ENCODE results near the gene KIF5A. TPM values are rescaled to one million over a fixed set of nuclear protein-coding genes. Genes with fewer than 3 reads are reported as not detected.

The KIF5A gene
- total RNA-seq, 2 experiments from 2014 or later: 1.9 to 2.1 TPM

GRCh38 chr12:57547288-57548012 lies 2.4 kb upstream of the KIF5A start:
- DNase-seq (no peak), ATAC-seq (no peak)
- H3K36me3 Mint-ChIP-seq: peaks cover 7% of the 10 kb centered on the region
- peak overlapping the region; percentile 96 for H3K27ac Mint-ChIP-seq
- peak overlapping the region; percentile 100 for H3K4me3 Mint-ChIP-seq
- no peaks in the 10 kb centered on the region for H3K9me3 Mint-ChIP-seq (ENCODE audit: low read depth)
- H3K4me1 Mint-ChIP-seq: peaks cover 59% of the 10 kb centered on the region
- CTCF ChIA-PET: interaction anchor here (0.6 to 3.1 kb wide), 14 partner anchors 9 to 194 kb away, joined by 3 to 13 read pairs (median 4); partner anchors contain the start of genes DDIT3 and OS9
- H3K27me3 Mint-ChIP-seq: peaks cover 11% of the 10 kb centered on the region

- Mint-ChIP-seq H3K36me3 (peaks cover 7% of the 10 kb centered on the region), H3K9me3 (ENCODE audit: low read depth) (no peaks in the 10 kb centered on the region), H3K4me3 (no peak overlapping the region), H3K4me1 (peaks cover 63% of the 10 kb centered on the region), H3K27ac (no peak overlapping the region), H3K27me3 (peaks cover 11% of the 10 kb centered on the region)
- CTCF ChIA-PET: no interaction called here
- ATAC-seq (no peak), DNase-seq (no peak)
Observed at GRCh38 chr12:57548013-57548315, 1.9 kb upstream of the KIF5A start.

GRCh38 chr12:57548488-57548887 lies 1.4 kb upstream of the KIF5A start:
- Mint-ChIP-seq H3K27ac (no peak overlapping the region), H3K4me1 (peaks cover 64% of the 10 kb centered on the region), H3K9me3 (ENCODE audit: low read depth) (no peaks in the 10 kb centered on the region), H3K27me3 (peaks cover 11% of the 10 kb centered on the region), H3K36me3 (peaks cover 6% of the 10 kb centered on the region), H3K4me3 (no peak overlapping the region)
- no peak for DNase-seq
- ATAC-seq: no peak
- CTCF ChIA-PET: interaction anchor here (1.2 kb wide), 1 partner anchor 90 kb away, joined by 4 read pairs; no protein-coding TSS in a partner anchor

GRCh38 chr12:57549203-57549908 lies 488 bp upstream of the KIF5A start:
- no peaks in the 10 kb centered on the region for H3K9me3 Mint-ChIP-seq (ENCODE audit: low read depth)
- ATAC-seq: no peak
- CTCF ChIA-PET: interaction anchor here (1.2 kb wide), 1 partner anchor 91 kb away, joined by 4 read pairs; no protein-coding TSS in a partner anchor
- peaks cover 11% of the 10 kb centered on the region for H3K27me3 Mint-ChIP-seq
- peak overlapping the region; percentile 72 for H3K4me3 Mint-ChIP-seq
- H3K36me3 Mint-ChIP-seq: peaks cover 6% of the 10 kb centered on the region
- H3K27ac Mint-ChIP-seq: no peak overlapping the region
- no peak for DNase-seq
- H3K4me1 Mint-ChIP-seq: peaks cover 58% of the 10 kb centered on the region

GRCh38 chr12:57550641-57551549 lies 1.1 kb downstream of the KIF5A start:
- H3K4me1 Mint-ChIP-seq: peaks cover 46% of the 10 kb centered on the region
- DNase-seq (no peak), ATAC-seq (no peak)
- H3K36me3 Mint-ChIP-seq: peaks cover 2% of the 10 kb centered on the region
- H3K27me3 Mint-ChIP-seq: peaks cover 11% of the 10 kb centered on the region
- no peaks in the 10 kb centered on the region for H3K9me3 Mint-ChIP-seq (ENCODE audit: low read depth)
- CTCF ChIA-PET: interaction anchor here (1.1 kb wide), 1 partner anchor 80 kb away, joined by 3 read pairs; no protein-coding TSS in a partner anchor
- H3K27ac Mint-ChIP-seq: no peak overlapping the region
- peak overlapping the region; percentile 72 for H3K4me3 Mint-ChIP-seq

GRCh38 chr12:57551637-57552305 lies 1.9 kb downstream of the KIF5A start:
- DNase-seq: no peak
- no peak overlapping the region for H3K4me3 Mint-ChIP-seq
- peaks cover 11% of the 10 kb centered on the region for H3K27me3 Mint-ChIP-seq
- no peaks in the 10 kb centered on the region for H3K9me3 Mint-ChIP-seq (ENCODE audit: low read depth)
- no peak for ATAC-seq
- no peaks in the 10 kb centered on the region for H3K36me3 Mint-ChIP-seq
- CTCF ChIA-PET: interaction anchor here (1.0 to 1.4 kb wide), 4 partner anchors 11 to 93 kb away, joined by 3 to 6 read pairs (median 3); no protein-coding TSS in a partner anchor
- no peak overlapping the region for H3K27ac Mint-ChIP-seq
- peaks cover 39% of the 10 kb centered on the region for H3K4me1 Mint-ChIP-seq

GRCh38 chr12:57552306-57552651 lies 2.4 kb downstream of the KIF5A start:
- no peak for ATAC-seq
- H3K4me1 Mint-ChIP-seq: peaks cover 36% of the 10 kb centered on the region
- H3K4me3 Mint-ChIP-seq: no peak overlapping the region
- no peak for DNase-seq
- no peak overlapping the region for H3K27ac Mint-ChIP-seq
- peaks cover 11% of the 10 kb centered on the region for H3K27me3 Mint-ChIP-seq
- no peaks in the 10 kb centered on the region for H3K36me3 Mint-ChIP-seq
- CTCF ChIA-PET: interaction anchor here (1.0 to 1.4 kb wide), 3 partner anchors 10 to 94 kb away, joined by 3 to 6 read pairs (median 3); no protein-coding TSS in a partner anchor
- H3K9me3 Mint-ChIP-seq (ENCODE audit: low read depth): no peaks in the 10 kb centered on the region

- DNase-seq: no peak
- H3K36me3 Mint-ChIP-seq: no peaks in the 10 kb centered on the region
- H3K9me3 Mint-ChIP-seq (ENCODE audit: low read depth): no peaks in the 10 kb centered on the region
- no peak overlapping the region for H3K27ac Mint-ChIP-seq
- ATAC-seq: no peak
- peaks cover 31% of the 10 kb centered on the region for H3K4me1 Mint-ChIP-seq
- no peak overlapping the region for H3K4me3 Mint-ChIP-seq
- peaks cover 11% of the 10 kb centered on the region for H3K27me3 Mint-ChIP-seq
- CTCF ChIA-PET: interaction anchor here (1.0 to 1.4 kb wide), 2 partner anchors 10 to 31 kb away, joined by 3 to 6 read pairs; no protein-coding TSS in a partner anchor
Observed at GRCh38 chr12:57552835-57553313, 3.0 kb downstream of the KIF5A start.

- H3K27ac Mint-ChIP-seq: no peak overlapping the region
- CTCF ChIA-PET: interaction anchor here (0.8 to 1.4 kb wide), 2 partner anchors 9 to 30 kb away, joined by 3 read pairs; no protein-coding TSS in a partner anchor
Observed at GRCh38 chr12:57553343-57554202, 3.7 kb downstream of the KIF5A start.

GRCh38 chr12:57554453-57554852 lies 4.6 kb downstream of the KIF5A start:
- Mint-ChIP-seq H3K36me3 (no peaks in the 10 kb centered on the region), H3K27ac (no peak overlapping the region), H3K27me3 (no peaks in the 10 kb centered on the region), H3K4me3 (no peak overlapping the region), H3K4me1 (peaks cover 24% of the 10 kb centered on the region), H3K9me3 (ENCODE audit: low read depth) (no peaks in the 10 kb centered on the region)
- DNase-seq (no peak), ATAC-seq (no peak)
- CTCF ChIA-PET: no interaction called here

More at GRCh38 chr12:57553343-57554202, 3.7 kb downstream of the KIF5A start:
- Mint-ChIP-seq H3K4me1 (peaks cover 30% of the 10 kb centered on the region), H3K4me3 (no peak overlapping the region), H3K9me3 (ENCODE audit: low read depth) (no peaks in the 10 kb centered on the region), H3K27me3 (peaks cover 9% of the 10 kb centered on the region), H3K36me3 (no peaks in the 10 kb centered on the region)
- DNase-seq (no peak), ATAC-seq (no peak)

- CTCF ChIA-PET: interaction anchor here (0.9 kb wide), 1 partner anchor 27 kb away, joined by 3 read pairs; no protein-coding TSS in a partner anchor
- DNase-seq: no peak
- Mint-ChIP-seq H3K9me3 (ENCODE audit: low read depth) (no peaks in the 10 kb centered on the region), H3K27ac (no peak overlapping the region), H3K27me3 (no peaks in the 10 kb centered on the region), H3K4me1 (peaks cover 22% of the 10 kb centered on the region), H3K4me3 (no peak overlapping the region), H3K36me3 (no peaks in the 10 kb centered on the region)
- no peak for ATAC-seq
Observed at GRCh38 chr12:57554897-57555296, 5.1 kb downstream of the KIF5A start.

GRCh38 chr12:57558864-57559263 lies 9.0 kb downstream of the KIF5A start:
- H3K27ac Mint-ChIP-seq: no peak overlapping the region
- H3K36me3 Mint-ChIP-seq: no peaks in the 10 kb centered on the region
- DNase-seq (no peak), ATAC-seq (no peak)
- no peaks in the 10 kb centered on the region for H3K4me1 Mint-ChIP-seq
- no peak overlapping the region for H3K4me3 Mint-ChIP-seq
- H3K9me3 Mint-ChIP-seq (ENCODE audit: low read depth): no peaks in the 10 kb centered on the region
- H3K27me3 Mint-ChIP-seq: peaks cover 9% of the 10 kb centered on the region
- CTCF ChIA-PET: interaction anchor here (1.2 kb wide), 1 partner anchor 12 kb away, joined by 5 read pairs; the partner anchor contains the start of gene DCTN2

Data from activated CD8-positive, alpha-beta memory T cell treated with anti-CD3 and anti-CD28 coated beads, Interleukin-2, amount 10 ng/mL, durations not matched to agents 7 days and 5 days (primary cell).